Fibroblast of the aortic adventitia (primary cell): ENCODE results near the gene IGSF9. TPM values are rescaled to one million over a fixed set of nuclear protein-coding genes. Genes with fewer than 3 reads are reported as not detected.

Source experiments
- DNase-seq: peaks from one replicate; pipeline ENCODE4 v3.0.0-alpha.2; 2010; ENCODE audit warnings: low read depth
- H3K4me3 ChIP-seq: 2 replicates; pipeline ENCODE4 v1.5.1; 2011; ENCODE audit warnings: low read depth, mild to moderate bottlenecking, control low read depth, low read length, moderate library complexity
- total RNA-seq: library from RNA; depleted of rRNA; stranded (reverse); fragments of >200 nt; gene quantifications from 2 replicates; pipeline ENCODE4 v1.2.3, GENCODE V29; 2012; ENCODE audit warnings: low replicate concordance
- TF ChIP-seq, protein P1 (sequence below): IDR thresholded peaks from 2 replicates; pipeline ENCODE4 v1.5.1; 2011; ENCODE audit warnings: mild to moderate bottlenecking, low read length, control low read depth, inconsistent platforms; ENCODE audit not compliant: insufficient read depth

Gene IGSF9
- total RNA-seq, 1 donor, result not detected

- TF ChIP-seq, protein P1, sequence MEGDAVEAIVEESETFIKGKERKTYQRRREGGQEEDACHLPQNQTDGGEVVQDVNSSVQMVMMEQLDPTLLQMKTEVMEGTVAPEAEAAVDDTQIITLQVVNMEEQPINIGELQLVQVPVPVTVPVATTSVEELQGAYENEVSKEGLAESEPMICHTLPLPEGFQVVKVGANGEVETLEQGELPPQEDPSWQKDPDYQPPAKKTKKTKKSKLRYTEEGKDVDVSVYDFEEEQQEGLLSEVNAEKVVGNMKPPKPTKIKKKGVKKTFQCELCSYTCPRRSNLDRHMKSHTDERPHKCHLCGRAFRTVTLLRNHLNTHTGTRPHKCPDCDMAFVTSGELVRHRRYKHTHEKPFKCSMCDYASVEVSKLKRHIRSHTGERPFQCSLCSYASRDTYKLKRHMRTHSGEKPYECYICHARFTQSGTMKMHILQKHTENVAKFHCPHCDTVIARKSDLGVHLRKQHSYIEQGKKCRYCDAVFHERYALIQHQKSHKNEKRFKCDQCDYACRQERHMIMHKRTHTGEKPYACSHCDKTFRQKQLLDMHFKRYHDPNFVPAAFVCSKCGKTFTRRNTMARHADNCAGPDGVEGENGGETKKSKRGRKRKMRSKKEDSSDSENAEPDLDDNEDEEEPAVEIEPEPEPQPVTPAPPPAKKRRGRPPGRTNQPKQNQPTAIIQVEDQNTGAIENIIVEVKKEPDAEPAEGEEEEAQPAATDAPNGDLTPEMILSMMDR, result no peak
Observed at GRCh38 chr1:159964144-159964543, 18.7 kb upstream of the IGSF9 start.

DNA sequence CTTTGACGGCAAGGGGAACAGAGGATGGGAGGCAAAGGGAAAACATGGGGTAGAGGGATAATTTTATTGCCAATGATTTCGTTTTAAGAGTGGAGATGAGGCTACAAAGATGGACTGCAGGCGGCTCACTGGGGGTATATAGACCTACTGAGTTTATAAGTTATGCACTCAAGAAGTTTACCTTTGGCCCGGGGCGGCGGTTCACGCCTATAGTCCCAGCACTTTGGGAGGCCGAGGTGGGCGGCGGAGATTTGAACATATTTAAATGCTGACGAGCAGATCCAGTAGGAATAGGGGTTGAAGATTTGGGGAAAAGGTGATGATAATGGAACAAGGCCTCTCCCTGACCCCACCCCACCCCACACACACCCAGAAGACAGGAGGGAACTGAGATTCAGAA lies 16.8 kb upstream of the IGSF9 start:
- H3K4me3 ChIP-seq, result peak overlapping the region; percentile 92
- DNase-seq, result no peak
- TF ChIP-seq, protein P1, result no peak

More at GRCh38 chr1:159964144-159964543, 18.7 kb upstream of the IGSF9 start:
- DNase-seq, result no peak
- peak overlapping the region; percentile 16 for H3K4me3 ChIP-seq

GRCh38 chr1:159961636-159962035 lies 16.2 kb upstream of the IGSF9 start:
- DNase-seq, result no peak
- H3K4me3 ChIP-seq, result peak overlapping the region; percentile 92
- TF ChIP-seq, protein P1, result no peak

DNA sequence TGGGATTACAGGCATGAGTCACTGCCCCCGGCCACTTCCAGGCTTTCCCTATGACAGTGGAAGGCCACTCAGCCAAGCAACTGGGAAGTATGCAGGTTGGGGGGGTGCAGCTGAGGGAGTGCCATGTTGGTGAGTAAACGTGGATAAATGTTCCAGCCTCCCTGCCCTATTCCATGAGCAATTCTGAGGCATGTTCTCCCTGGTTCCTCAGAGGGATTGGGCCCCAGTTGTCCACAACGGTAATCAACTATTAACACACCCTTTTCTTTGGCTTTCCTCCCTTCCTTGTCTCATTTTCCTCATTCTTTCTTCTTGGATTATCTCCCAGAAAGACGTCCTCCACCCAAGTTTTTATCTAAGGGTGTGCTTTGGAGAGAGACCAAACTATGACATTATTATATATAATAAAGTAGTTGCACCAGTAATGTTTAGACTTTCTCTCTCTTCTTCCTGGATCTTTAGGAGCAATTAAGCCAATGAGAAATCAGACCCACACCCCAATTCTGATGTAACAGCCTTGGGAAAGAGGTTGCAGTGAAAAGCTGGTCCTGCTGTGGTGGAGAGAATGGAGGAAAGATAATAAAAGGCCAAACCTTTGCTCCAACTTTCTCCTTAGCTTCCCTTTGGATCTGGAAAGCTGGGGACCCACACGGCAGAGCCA lies 15.4 kb upstream of the IGSF9 start:
- peak; percentile 99 for DNase-seq
- TF ChIP-seq, protein P1, result no peak
- H3K4me3 ChIP-seq, result peak overlapping the region; percentile 92

- TF ChIP-seq, protein P1, result no peak
- DNase-seq, result peak; percentile 55
- H3K4me3 ChIP-seq, result no peak overlapping the region
Observed at GRCh38 chr1:159959451-159959850, 14.0 kb upstream of the IGSF9 start.

DNA sequence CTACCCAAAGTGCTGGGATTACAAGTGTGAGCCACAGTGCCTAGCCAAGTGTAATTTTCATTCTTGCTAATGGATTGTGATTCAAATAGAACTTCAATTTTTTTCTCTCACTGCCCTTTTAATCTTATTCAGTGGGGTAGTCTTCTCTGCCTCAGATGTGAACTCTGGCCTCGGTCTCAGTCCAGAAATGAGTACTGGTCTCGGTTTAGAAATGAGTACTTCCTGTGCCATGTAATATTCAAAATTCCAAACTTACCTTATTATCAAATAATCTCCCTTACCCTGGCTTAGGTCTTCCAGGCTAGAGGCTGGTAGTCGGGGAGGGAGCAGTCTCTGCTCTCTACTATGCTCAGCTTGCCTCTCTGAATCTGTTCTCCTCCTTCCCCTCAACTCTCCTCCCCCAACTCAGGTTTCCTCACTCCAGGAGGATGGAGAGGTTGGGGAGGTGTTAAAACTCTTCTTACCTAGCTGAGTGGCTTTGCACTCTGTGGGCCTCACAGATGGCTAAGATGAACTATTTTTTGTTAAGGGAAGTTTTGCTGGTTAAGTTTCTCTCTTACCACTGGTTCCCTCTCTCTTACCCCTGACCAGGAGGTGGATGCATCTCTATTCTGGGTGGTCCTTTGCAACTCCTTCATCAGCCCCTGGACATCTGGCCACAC lies 13.4 kb upstream of the IGSF9 start:
- no peak overlapping the region for H3K4me3 ChIP-seq
- TF ChIP-seq, protein P1, result no peak
- DNase-seq, result no peak

- TF ChIP-seq, protein P1, result no peak
- no peak overlapping the region for H3K4me3 ChIP-seq
- DNase-seq, result no peak
Observed at GRCh38 chr1:159957824-159958268, 12.4 kb upstream of the IGSF9 start.
